Neural cell (in vitro differentiated cells): ENCODE measurements around the gene RAB27B. TPM values are rescaled to one million over a fixed set of nuclear protein-coding genes. Genes with fewer than 3 reads are reported as not detected.

Source experiments
- H2AFZ ChIP-seq: fragments of 200-600, 300-800 bp; sonication (generic), shearing (Covaris generic); 2 replicates; pipeline ENCODE4 v1.6.0; 2014; ENCODE audit warnings: low read depth, mild to moderate bottlenecking, antibody characterized with exemption, low read length, moderate library complexity
- H3F3A ChIP-seq: fragments of 200-600 bp; shearing (Covaris generic); 2 replicates; pipeline ENCODE4 v1.6.1; 2016; ENCODE audit warnings: mild to moderate bottlenecking, moderate library complexity, mixed read lengths, antibody characterized with exemption, low read length; ENCODE audit not compliant: insufficient read depth, poor library complexity, severe bottlenecking
- H3K27ac ChIP-seq: fragments of 200-600, 300-800 bp; sonication (generic), shearing (Covaris generic); 2 replicates; pipeline ENCODE4 v1.5.1; 2014; ENCODE audit warnings: mild to moderate bottlenecking, low read length, moderate library complexity
- H3K27me3 ChIP-seq: fragments of 300-800, 200-600 bp; sonication (generic), shearing (Covaris generic); 2 replicates; pipeline ENCODE4 v1.6.0; 2014; ENCODE audit warnings: mild to moderate bottlenecking, low read depth, low read length, moderate library complexity; ENCODE audit not compliant: insufficient read depth
- H3K36me3 ChIP-seq: fragments of 300-800, 200-600 bp; sonication (generic), shearing (Covaris generic); 2 replicates; pipeline ENCODE4 v1.5.1; 2014; ENCODE audit warnings: mild to moderate bottlenecking, antibody characterized with exemption, low read length, moderate library complexity; ENCODE audit not compliant: insufficient read depth
- H3K4me2 ChIP-seq: fragments of 300-800, 200-600 bp; sonication (generic), shearing (Covaris generic); 2 replicates; pipeline ENCODE4 v1.6.0; 2014; ENCODE audit warnings: mild to moderate bottlenecking, low read length
- H3K4me3 ChIP-seq: fragments of 300-800, 200-600 bp; sonication (generic), shearing (Covaris generic); 2 replicates; pipeline ENCODE4 v1.5.1; 2014; ENCODE audit warnings: mild to moderate bottlenecking, low read length, moderate library complexity
- H3K79me2 ChIP-seq: fragments of 200-600 bp; shearing (Covaris generic); replicated peaks from 2 replicates; pipeline ENCODE4 v1.6.0; 2014; ENCODE audit warnings: mild to moderate bottlenecking, low read length, moderate library complexity; ENCODE audit not compliant: insufficient read depth
- H3K9ac ChIP-seq: fragments of 300-800, 200-600 bp; sonication (generic), shearing (Covaris generic); 2 replicates; pipeline ENCODE4 v1.6.1; 2016; ENCODE audit warnings: mild to moderate bottlenecking, low read length, mixed read lengths
- H3K9me2 ChIP-seq: fragments of 200-600 bp; shearing (Covaris generic); 2 replicates; pipeline ENCODE4 v1.6.1; 2016; ENCODE audit warnings: mild to moderate bottlenecking, low read length, mixed read lengths; ENCODE audit not compliant: insufficient read depth
- H3K9me3 ChIP-seq: fragments of 200-600, 300-800 bp; sonication (generic), shearing (Covaris generic); 2 replicates; pipeline ENCODE4 v1.6.1; 2016; ENCODE audit warnings: mild to moderate bottlenecking, mixed run types, low read length, moderate library complexity, mixed read lengths
- H4K20me1 ChIP-seq: fragments of 200-600 bp; shearing (Covaris generic); 2 replicates; pipeline ENCODE4 v1.6.1; 2016; ENCODE audit warnings: mild to moderate bottlenecking, mixed run types; ENCODE audit not compliant: insufficient read depth
- EP300 ChIP-seq: fragments of 450-650 bp; conservative IDR thresholded peaks from 2 replicates; pipeline ENCODE4 v1.6.1; 2014; ENCODE audit warnings: antibody characterized with exemption, mild to moderate bottlenecking, moderate library complexity; ENCODE audit not compliant: poor library complexity, severe bottlenecking
- EZH2 ChIP-seq: fragments of 200-600, 300-800 bp; shearing (Covaris generic), sonication (generic); IDR thresholded peaks from 2 replicates; pipeline ENCODE4 v1.6.1; 2014; ENCODE audit warnings: antibody characterized with exemption, low read length, borderline replicate concordance, mild to moderate bottlenecking; ENCODE audit not compliant: insufficient read depth, poor library complexity, severe bottlenecking
- MXI1 ChIP-seq: fragments of 450-650 bp; conservative IDR thresholded peaks from 2 replicates; pipeline ENCODE4 v1.6.1; 2014; ENCODE audit warnings: antibody characterized with exemption, mild to moderate bottlenecking; ENCODE audit not compliant: poor library complexity, severe bottlenecking
- POLR2AphosphoS5 ChIP-seq: IDR thresholded peaks from 2 replicates; pipeline ENCODE4 v1.6.1; 2012
- RAD21 ChIP-seq: fragments of 450-650 bp; conservative IDR thresholded peaks from 2 replicates; pipeline ENCODE4 v1.6.1; 2014; ENCODE audit warnings: antibody characterized with exemption, mild to moderate bottlenecking, moderate library complexity
- REST ChIP-seq: IDR thresholded peaks from 2 replicates; pipeline ENCODE4 v1.6.1; 2012; ENCODE audit warnings: borderline replicate concordance
- SMC3 ChIP-seq: fragments of 450-650 bp; conservative IDR thresholded peaks from 2 replicates; pipeline ENCODE4 v1.6.1; 2014; ENCODE audit warnings: antibody characterized with exemption, mild to moderate bottlenecking, moderate library complexity; ENCODE audit not compliant: poor library complexity
- TAF1 ChIP-seq: IDR thresholded peaks from 2 replicates; pipeline ENCODE4 v1.6.1; 2012; ENCODE audit warnings: low read depth
- polyA minus RNA-seq: library from RNA; depleted of rRNA, polyadenylated mRNA; stranded (reverse); fragments of >200 nt; gene quantifications from 2 replicates; pipeline ENCODE4 v1.2.3, GENCODE V29; 2014
- polyA plus RNA-seq: library from polyadenylated mRNA; depleted of rRNA; stranded (reverse); fragments of >200 nt; gene quantifications from 2 replicates; pipeline ENCODE4 v1.2.3, GENCODE V29; 2014
- TF ChIP-seq, protein P1 (sequence below): fragments of 450-650 bp; IDR thresholded peaks from 2 replicates; pipeline ENCODE4 v1.5.1; 2014; ENCODE audit warnings: antibody characterized with exemption, mild to moderate bottlenecking, moderate library complexity; ENCODE audit not compliant: poor library complexity, severe bottlenecking

RAB27B gene, protein sequence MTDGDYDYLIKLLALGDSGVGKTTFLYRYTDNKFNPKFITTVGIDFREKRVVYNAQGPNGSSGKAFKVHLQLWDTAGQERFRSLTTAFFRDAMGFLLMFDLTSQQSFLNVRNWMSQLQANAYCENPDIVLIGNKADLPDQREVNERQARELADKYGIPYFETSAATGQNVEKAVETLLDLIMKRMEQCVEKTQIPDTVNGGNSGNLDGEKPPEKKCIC
- polyA plus RNA-seq, result 37.3 and 53.4 TPM in 2 replicates
- 192 and 215 TPM in 2 replicates for polyA minus RNA-seq

DNA sequence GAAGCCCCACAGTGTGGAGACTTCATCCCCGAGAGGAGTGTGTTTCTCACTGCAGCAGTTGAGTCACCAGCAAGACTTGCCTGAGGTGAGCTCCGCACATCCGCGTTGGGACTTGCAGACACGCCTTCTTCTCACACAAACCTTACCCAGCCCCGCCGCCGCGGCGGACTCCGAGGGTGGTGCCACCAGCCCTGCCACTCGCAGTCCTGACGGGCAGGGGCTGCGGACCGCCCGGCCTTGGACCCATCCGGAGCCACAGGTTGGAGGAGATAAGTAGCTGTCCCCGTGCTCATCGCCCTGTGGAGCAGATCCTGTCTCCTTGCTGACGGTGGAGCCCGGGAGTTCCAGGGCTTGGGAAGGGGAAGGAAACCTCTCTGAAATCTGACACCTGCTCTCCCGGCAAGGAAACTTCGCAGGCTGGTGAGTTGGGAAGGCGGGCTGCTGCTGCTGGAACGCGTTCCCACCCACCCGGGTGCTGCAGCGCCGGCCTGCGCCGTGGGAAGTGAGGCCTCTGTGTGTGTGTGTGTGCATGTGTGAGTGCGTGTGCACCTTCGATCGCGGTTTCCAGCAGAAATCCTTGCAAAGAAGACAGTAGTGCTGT is at the start of gene RAB27B:
TSS of gene RAB27B (plus strand) at position 197 of the 601 bp plus-strand sequence. CDS start 49,109 bp downstream, outside the sequence.
- Histone ChIP-seq H3K9me2 (no peaks in the 10 kb centered on the region), H3K9ac (no peak within 1 kb of the TSS), H3F3A (no peaks in the 10 kb centered on the region), H4K20me1 (no peaks in the 10 kb centered on the region), H3K4me2 (peak within 1 kb of the TSS; percentile 28), H2AFZ (no peak within 1 kb of the TSS), H3K79me2 (no peaks in the 10 kb centered on the region), H3K9me3 (no peaks in the 10 kb centered on the region), H3K4me3 (peak within 1 kb of the TSS; percentile 61), H3K27ac (no peak within 1 kb of the TSS), H3K27me3 (no peaks in the 10 kb centered on the region), H3K36me3 (no peaks in the 10 kb centered on the region)
- no peak for TF ChIP-seq RAD21
- TF ChIP-seq SMC3, result no peak
- TF ChIP-seq MXI1, result peak; percentile 34

- TF ChIP-seq SMC3 (no peak), EZH2 (no peak), REST (no peak), EP300 (no peak), TAF1 (no peak), POLR2AphosphoS5 (no peak), RAD21 (no peak), MXI1 (no peak)
- TF ChIP-seq, protein P1, sequence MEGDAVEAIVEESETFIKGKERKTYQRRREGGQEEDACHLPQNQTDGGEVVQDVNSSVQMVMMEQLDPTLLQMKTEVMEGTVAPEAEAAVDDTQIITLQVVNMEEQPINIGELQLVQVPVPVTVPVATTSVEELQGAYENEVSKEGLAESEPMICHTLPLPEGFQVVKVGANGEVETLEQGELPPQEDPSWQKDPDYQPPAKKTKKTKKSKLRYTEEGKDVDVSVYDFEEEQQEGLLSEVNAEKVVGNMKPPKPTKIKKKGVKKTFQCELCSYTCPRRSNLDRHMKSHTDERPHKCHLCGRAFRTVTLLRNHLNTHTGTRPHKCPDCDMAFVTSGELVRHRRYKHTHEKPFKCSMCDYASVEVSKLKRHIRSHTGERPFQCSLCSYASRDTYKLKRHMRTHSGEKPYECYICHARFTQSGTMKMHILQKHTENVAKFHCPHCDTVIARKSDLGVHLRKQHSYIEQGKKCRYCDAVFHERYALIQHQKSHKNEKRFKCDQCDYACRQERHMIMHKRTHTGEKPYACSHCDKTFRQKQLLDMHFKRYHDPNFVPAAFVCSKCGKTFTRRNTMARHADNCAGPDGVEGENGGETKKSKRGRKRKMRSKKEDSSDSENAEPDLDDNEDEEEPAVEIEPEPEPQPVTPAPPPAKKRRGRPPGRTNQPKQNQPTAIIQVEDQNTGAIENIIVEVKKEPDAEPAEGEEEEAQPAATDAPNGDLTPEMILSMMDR, result no peak
- no peaks in the 10 kb centered on the region for H3K36me3 ChIP-seq
These were observed 47.9 kb upstream of the RAB27B start for GRCh38 chr18:54780285-54780861.

More at GRCh38 chr18:54780285-54780861, 47.9 kb upstream of the RAB27B start:
- no peak overlapping the region for H3K4me2 ChIP-seq
- H3K9me2 ChIP-seq, result no peaks in the 10 kb centered on the region
- H2AFZ ChIP-seq, result no peak overlapping the region
- H3K4me3 ChIP-seq, result no peak overlapping the region
- no peaks in the 10 kb centered on the region for H3K9me3 ChIP-seq
- no peaks in the 10 kb centered on the region for H3K27me3 ChIP-seq
- H3K79me2 ChIP-seq, result no peaks in the 10 kb centered on the region
- H3K9ac ChIP-seq, result no peak overlapping the region
- no peaks in the 10 kb centered on the region for H4K20me1 ChIP-seq
- no peak overlapping the region for H3K27ac ChIP-seq
- H3F3A ChIP-seq, result no peaks in the 10 kb centered on the region
